MCF 10A (cell line): Measurements from ENCODE around the gene GSG1L. TPM values are rescaled to one million over a fixed set of nuclear protein-coding genes. Genes with fewer than 3 reads are reported as not detected.

Source experiments
- BruUV-seq: library from RNA; stranded (reverse); fragments of 400-500 nt; replicated peaks from 2 replicates; lab custom pipeline; 2021; lab: Mats Ljungman, UMichigan
- CTCF ChIA-PET: fragments of 300-600 bp; sonication (Branson Sonifier 250); formaldehyde crosslinking; extraction: SDS; loops from one replicate; lab custom pipeline; 2021; ENCODE audit warnings: antibody characterized with exemption, inconsistent platforms; lab: Yijun Ruan, JAX
- POLR2A ChIA-PET: fragments of 300-600, 350-650 bp; sonication (Branson Sonifier 250); formaldehyde crosslinking; extraction: SDS; loops from one replicate; lab custom pipeline; 2020; ENCODE audit warnings: antibody characterized with exemption, inconsistent platforms; lab: Yijun Ruan, JAX
- DNase-seq: peaks from one replicate; pipeline ENCODE4 v3.0.0-alpha.2; 2018; ENCODE audit not compliant: unreplicated experiment
- H3K27ac Mint-ChIP-seq: one replicate; pipeline ENCODE4 v1.8.0; 2022; ENCODE audit warnings: mild to moderate bottlenecking, low read depth, mixed read lengths; ENCODE audit not compliant: unreplicated experiment
- H3K27me3 Mint-ChIP-seq: one replicate; pipeline ENCODE4 v1.8.0; 2022; ENCODE audit warnings: mixed read lengths; ENCODE audit not compliant: insufficient read depth, unreplicated experiment
- H3K36me3 Mint-ChIP-seq: one replicate; pipeline ENCODE4 v1.8.0; 2022; ENCODE audit warnings: mild to moderate bottlenecking, moderate library complexity, mixed read lengths; ENCODE audit not compliant: insufficient read depth, unreplicated experiment
- H3K4me1 Mint-ChIP-seq: one replicate; pipeline ENCODE4 v1.8.0; 2022; ENCODE audit warnings: mixed read lengths; ENCODE audit not compliant: insufficient read depth, unreplicated experiment
- H3K4me3 Mint-ChIP-seq: one replicate; pipeline ENCODE4 v1.8.0; 2022; ENCODE audit warnings: mild to moderate bottlenecking, moderate library complexity, mixed read lengths; ENCODE audit not compliant: unreplicated experiment
- H3K9me3 Mint-ChIP-seq: one replicate; pipeline ENCODE4 v1.8.0; 2022; ENCODE audit warnings: mixed read lengths; ENCODE audit not compliant: unreplicated experiment
- CTCF ChIP-seq: fragments of 200-600 bp; IDR thresholded peaks from one replicate; pipeline ENCODE4 v1.8.0; 2022; ENCODE audit warnings: antibody characterized with exemption, mild to moderate bottlenecking; ENCODE audit not compliant: unreplicated experiment
- intact Hi-C: fragments of 100-400 bp; cut with micrococcal nuclease; formaldehyde crosslinking; loops from 2 replicates; pipeline ENCODE4 v1.14.1; 2022
- total RNA-seq: library from RNA; stranded (reverse); gene quantifications from 2 replicates; pipeline ENCODE4 v1.2.3, GENCODE V29; 2022

Gene GSG1L
- total RNA-seq, 1 experiment from 2014 or later, result not detected

- no peak for DNase-seq
- intact Hi-C loops, result no loop called here
- H3K27ac Mint-ChIP-seq, result no peak overlapping the region
- H3K4me1 Mint-ChIP-seq, result no peaks in the 10 kb centered on the region
- TF ChIP-seq CTCF, result no peak
- H3K27me3 Mint-ChIP-seq, result no peaks in the 10 kb centered on the region
- no peak overlapping the region for H3K4me3 Mint-ChIP-seq
- no peaks in the 10 kb centered on the region for H3K9me3 Mint-ChIP-seq
- ChIA-PET POLR2A (no interaction called here), CTCF (no interaction called here)
- BruUV-seq, result no TSS peak
- H3K36me3 Mint-ChIP-seq, result peaks cover 83% of the 10 kb centered on the region
Observed at GRCh38 chr16:28105954-28106353, 42.4 kb upstream of the GSG1L start.

GRCh38 chr16:28105297-28105696 lies 41.8 kb upstream of the GSG1L start:
- no peak overlapping the region for H3K27ac Mint-ChIP-seq
- no TSS peak for BruUV-seq
- H3K4me1 Mint-ChIP-seq, result no peaks in the 10 kb centered on the region
- H3K36me3 Mint-ChIP-seq, result peaks cover 81% of the 10 kb centered on the region
- CTCF ChIA-PET, result no interaction called here
- POLR2A ChIA-PET, result no interaction called here
- intact Hi-C loops, result no loop called here
- no peak overlapping the region for H3K4me3 Mint-ChIP-seq
- no peaks in the 10 kb centered on the region for H3K9me3 Mint-ChIP-seq
- no peak for DNase-seq
- no peaks in the 10 kb centered on the region for H3K27me3 Mint-ChIP-seq
- no peak for TF ChIP-seq CTCF

GRCh38 chr16:28104404-28104803 lies 40.9 kb upstream of the GSG1L start:
- no peaks in the 10 kb centered on the region for H3K4me1 Mint-ChIP-seq
- no peak overlapping the region for H3K27ac Mint-ChIP-seq
- no peak for DNase-seq
- H3K36me3 Mint-ChIP-seq, result peaks cover 72% of the 10 kb centered on the region
- TF ChIP-seq CTCF, result no peak
- H3K9me3 Mint-ChIP-seq, result no peaks in the 10 kb centered on the region
- intact Hi-C loops, result no loop called here
- ChIA-PET CTCF (interaction anchor here (0.6 to 0.9 kb wide), 2 partner anchors 28 to 132 kb away, joined by 3 to 5 read pairs; no protein-coding TSS in a partner anchor), POLR2A (no interaction called here)
- no peaks in the 10 kb centered on the region for H3K27me3 Mint-ChIP-seq
- no peak overlapping the region for H3K4me3 Mint-ChIP-seq
- no TSS peak for BruUV-seq

GRCh38 chr16:28103516-28104170 lies 40.1 kb upstream of the GSG1L start:
- H3K9me3 Mint-ChIP-seq, result no peaks in the 10 kb centered on the region
- H3K4me3 Mint-ChIP-seq, result no peak overlapping the region
- H3K27me3 Mint-ChIP-seq, result no peaks in the 10 kb centered on the region
- H3K27ac Mint-ChIP-seq, result no peak overlapping the region
- POLR2A ChIA-PET, result no interaction called here
- no peak for TF ChIP-seq CTCF
- CTCF ChIA-PET, result interaction anchor here (0.6 kb wide), 1 partner anchor 1781 kb away, joined by 3 read pairs; no protein-coding TSS in a partner anchor
- no peaks in the 10 kb centered on the region for H3K4me1 Mint-ChIP-seq
- intact Hi-C loops, result no loop called here
- no TSS peak for BruUV-seq
- H3K36me3 Mint-ChIP-seq, result peaks cover 68% of the 10 kb centered on the region
- no peak for DNase-seq
